HL-60 (cell line): ENCODE measurements around the gene PARP2.

ENCODE experiments used
- DNase-seq, 2 experiments: peaks; one replicate each; pipeline ENCODE4 v3.0.0-alpha.2; 2010 to 2020; ENCODE audit warnings: low read depth in 1 of 2, low spot score in 1 of 2
- H3K27ac ChIP-seq: fragments of 250-450 bp; sonication (Bioruptor Pico); replicated peaks from 2 replicates; pipeline ENCODE4 v1.5.1; 2020; ENCODE audit warnings: mild to moderate bottlenecking, moderate library complexity
- H3K27me3 ChIP-seq: fragments of 250-450 bp; sonication (Bioruptor Pico); 2 replicates; pipeline ENCODE4 v1.5.1; 2021; ENCODE audit warnings: mild to moderate bottlenecking, moderate library complexity; ENCODE audit not compliant: insufficient read depth, poor library complexity, severe bottlenecking
- H3K4me3 ChIP-seq: replicated peaks from 2 replicates; pipeline ENCODE4 v1.5.1; 2011; ENCODE audit warnings: mild to moderate bottlenecking, control low read depth, low read length; ENCODE audit not compliant: insufficient read depth
- GABPA ChIP-seq: IDR thresholded peaks from 2 replicates; pipeline ENCODE4 v1.6.1; 2012; ENCODE audit warnings: low read depth
- POLR2AphosphoS5 ChIP-seq: IDR thresholded peaks from 2 replicates; pipeline ENCODE4 v1.6.1; 2012; ENCODE audit warnings: low read depth
- REST ChIP-seq: IDR thresholded peaks from 2 replicates; pipeline ENCODE4 v1.6.1; 2012; ENCODE audit warnings: low read depth; ENCODE audit not compliant: insufficient replicate concordance
- SPI1 ChIP-seq: IDR thresholded peaks from 2 replicates; pipeline ENCODE4 v1.6.1; 2012; ENCODE audit warnings: low read depth, mild to moderate bottlenecking, borderline replicate concordance
- TF ChIP-seq, protein P1 (sequence below): IDR thresholded peaks from one replicate; pipeline ENCODE4 v1.5.1; 2011; ENCODE audit warnings: low read length, control low read depth, inconsistent platforms; ENCODE audit not compliant: insufficient read depth

PARP2 gene

DNA sequence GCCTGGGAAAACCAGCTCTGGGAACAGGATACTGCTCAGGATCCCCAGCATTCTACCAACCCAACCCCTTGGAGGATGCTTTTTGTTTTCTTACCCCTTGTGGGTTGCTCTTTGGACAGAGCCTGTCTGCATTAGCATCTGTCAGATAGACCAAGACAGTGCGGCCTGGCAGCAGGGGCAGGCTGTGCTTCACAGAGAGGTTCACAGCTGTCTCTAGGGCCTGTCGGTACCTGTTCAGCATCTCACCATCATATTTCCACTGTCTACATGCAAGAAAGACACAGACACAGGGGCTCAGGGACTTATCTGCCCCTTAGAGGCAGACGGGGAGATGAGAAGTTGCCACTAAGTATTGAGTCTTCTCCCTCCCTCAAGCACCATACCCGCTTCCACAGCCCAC lies 48.1 kb downstream of the PARP2 start:
- TF ChIP-seq GABPA (no peak), REST (no peak), POLR2AphosphoS5 (no peak), SPI1 (no peak)
- TF ChIP-seq, protein P1, sequence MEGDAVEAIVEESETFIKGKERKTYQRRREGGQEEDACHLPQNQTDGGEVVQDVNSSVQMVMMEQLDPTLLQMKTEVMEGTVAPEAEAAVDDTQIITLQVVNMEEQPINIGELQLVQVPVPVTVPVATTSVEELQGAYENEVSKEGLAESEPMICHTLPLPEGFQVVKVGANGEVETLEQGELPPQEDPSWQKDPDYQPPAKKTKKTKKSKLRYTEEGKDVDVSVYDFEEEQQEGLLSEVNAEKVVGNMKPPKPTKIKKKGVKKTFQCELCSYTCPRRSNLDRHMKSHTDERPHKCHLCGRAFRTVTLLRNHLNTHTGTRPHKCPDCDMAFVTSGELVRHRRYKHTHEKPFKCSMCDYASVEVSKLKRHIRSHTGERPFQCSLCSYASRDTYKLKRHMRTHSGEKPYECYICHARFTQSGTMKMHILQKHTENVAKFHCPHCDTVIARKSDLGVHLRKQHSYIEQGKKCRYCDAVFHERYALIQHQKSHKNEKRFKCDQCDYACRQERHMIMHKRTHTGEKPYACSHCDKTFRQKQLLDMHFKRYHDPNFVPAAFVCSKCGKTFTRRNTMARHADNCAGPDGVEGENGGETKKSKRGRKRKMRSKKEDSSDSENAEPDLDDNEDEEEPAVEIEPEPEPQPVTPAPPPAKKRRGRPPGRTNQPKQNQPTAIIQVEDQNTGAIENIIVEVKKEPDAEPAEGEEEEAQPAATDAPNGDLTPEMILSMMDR = no peak
- H3K27ac ChIP-seq = no peak overlapping the region
- no peak overlapping the region for H3K4me3 ChIP-seq
- no peak for DNase-seq
- no peaks in the 10 kb centered on the region for H3K27me3 ChIP-seq

DNA sequence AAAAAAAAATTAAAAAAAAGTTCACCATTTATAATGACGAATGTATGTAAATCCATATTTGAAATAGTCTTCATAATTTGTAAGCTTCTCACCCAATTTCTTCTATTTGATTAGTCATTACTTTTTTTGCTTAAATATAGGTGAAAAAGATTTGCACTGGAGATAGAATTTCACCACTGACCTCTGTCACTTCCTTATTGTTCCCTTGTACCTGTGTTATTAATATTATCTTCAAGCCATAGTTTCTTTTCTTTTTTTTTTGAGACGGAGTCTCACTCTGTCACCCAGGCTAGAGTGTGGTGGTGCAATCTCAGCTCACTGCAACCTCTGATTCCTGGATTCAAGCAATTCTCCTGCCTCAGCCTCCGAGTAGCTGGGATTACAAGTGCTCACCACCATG lies 54.1 kb downstream of the PARP2 start:
- no peaks in the 10 kb centered on the region for H3K27me3 ChIP-seq
- TF ChIP-seq REST = no peak
- no peak for TF ChIP-seq POLR2AphosphoS5
- TF ChIP-seq, protein P1 = no peak
- no peak for DNase-seq
- H3K4me3 ChIP-seq = no peak overlapping the region
- no peak overlapping the region for H3K27ac ChIP-seq

- Histone ChIP-seq H3K27me3 (no peaks in the 10 kb centered on the region), H3K27ac (no peak overlapping the region), H3K4me3 (no peak overlapping the region)
- TF ChIP-seq REST (no peak), SPI1 (no peak), GABPA (no peak), POLR2AphosphoS5 (no peak)
- TF ChIP-seq, protein P1 = no peak
- DNase-seq = no peak
These were observed 57.1 kb downstream of the PARP2 start for GRCh38 chr14:20400589-20400964.
